ENCODE data around the gene APPBP2. TPM values are rescaled to one million over a fixed set of nuclear protein-coding genes. Genes with fewer than 3 reads are reported as not detected.

APPBP2 gene
- polyA plus RNA-seq, 1 donor (not counting 4 experiments of a cell fraction or from before 2014, with no cell fraction given) = 21.1 TPM

DNA sequence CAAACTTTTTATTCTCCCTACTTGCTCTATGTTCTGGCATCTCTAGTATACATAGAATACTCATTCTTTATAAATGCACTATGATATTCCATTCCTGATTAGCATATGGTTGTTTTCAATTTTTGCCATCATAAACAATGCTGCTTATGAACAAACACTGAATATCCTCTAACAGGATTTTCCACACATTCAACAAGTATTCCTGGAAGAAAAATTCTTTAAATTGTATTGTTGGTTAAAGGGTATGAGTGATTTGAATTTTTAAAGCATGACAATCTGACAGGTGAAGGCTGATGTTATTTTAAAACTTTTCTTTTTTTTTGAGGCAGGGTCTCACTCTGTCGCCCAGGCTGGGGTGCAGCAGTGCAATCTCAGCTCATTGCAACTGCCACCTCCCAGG, 11.5 kb downstream of the APPBP2 start:
- Histone ChIP-seq H3K27me3 (ENCODE audit: control insufficient read depth, extremely low read depth, insufficient read depth, low read length) (no peaks in the 10 kb centered on the region), H3K9me3 (ENCODE audit: control insufficient read depth, low read depth, low read length) (no peaks in the 10 kb centered on the region), H3K4me3 (ENCODE audit: control insufficient read depth in 2 of 3, extremely low read depth in 1 of 3, insufficient read depth in 2 of 3, low read depth in 1 of 3, low read length in 3 of 3) (no peak overlapping the region), H3K36me3 (ENCODE audit: control insufficient read depth in 2 of 2, extremely low read depth in 1 of 2, insufficient read depth in 2 of 2, low read length in 2 of 2) (peaks cover 3 to 5% of the 10 kb centered on the region in 2 experiments), H3K4me1 (ENCODE audit: control insufficient read depth, extremely low read depth, insufficient read depth, low read length) (no peaks in the 10 kb centered on the region), H3K79me2 (ENCODE audit: control insufficient read depth, insufficient read depth, low read length) (peaks cover 42% of the 10 kb centered on the region), H3K4me2 (ENCODE audit: control insufficient read depth, extremely low read depth, insufficient read depth, low read depth, low read length) (no peak overlapping the region), H2AFZ (ENCODE audit: control insufficient read depth, low read length) (no peak overlapping the region), H3K27ac (ENCODE audit: control insufficient read depth, insufficient read depth, low read length) (no peak overlapping the region), H4K20me1 (ENCODE audit: control insufficient read depth, extremely low read depth, insufficient read depth, low read length) (no peaks in the 10 kb centered on the region), H3K9ac (ENCODE audit: control insufficient read depth, extremely low read depth, insufficient read depth, low read length) (no peak overlapping the region), H3K9me1 (ENCODE audit: control insufficient read depth, extremely low read depth, insufficient read depth, low read length) (no peaks in the 10 kb centered on the region)
- DNase-seq (ENCODE audit: low read depth, low spot score) (no peak), FAIRE-seq (no peak)
- dilution Hi-C loops (cut with MboI; ENCODE audit: extremely low pct_ligation_motif_present, low sequenced_read_pairs) = no loop called here
- TF ChIP-seq EZH2 (IDR thresholded peaks at IDR 0.05; ENCODE audit: low read length) = no peak
- TF ChIP-seq, protein P1, sequence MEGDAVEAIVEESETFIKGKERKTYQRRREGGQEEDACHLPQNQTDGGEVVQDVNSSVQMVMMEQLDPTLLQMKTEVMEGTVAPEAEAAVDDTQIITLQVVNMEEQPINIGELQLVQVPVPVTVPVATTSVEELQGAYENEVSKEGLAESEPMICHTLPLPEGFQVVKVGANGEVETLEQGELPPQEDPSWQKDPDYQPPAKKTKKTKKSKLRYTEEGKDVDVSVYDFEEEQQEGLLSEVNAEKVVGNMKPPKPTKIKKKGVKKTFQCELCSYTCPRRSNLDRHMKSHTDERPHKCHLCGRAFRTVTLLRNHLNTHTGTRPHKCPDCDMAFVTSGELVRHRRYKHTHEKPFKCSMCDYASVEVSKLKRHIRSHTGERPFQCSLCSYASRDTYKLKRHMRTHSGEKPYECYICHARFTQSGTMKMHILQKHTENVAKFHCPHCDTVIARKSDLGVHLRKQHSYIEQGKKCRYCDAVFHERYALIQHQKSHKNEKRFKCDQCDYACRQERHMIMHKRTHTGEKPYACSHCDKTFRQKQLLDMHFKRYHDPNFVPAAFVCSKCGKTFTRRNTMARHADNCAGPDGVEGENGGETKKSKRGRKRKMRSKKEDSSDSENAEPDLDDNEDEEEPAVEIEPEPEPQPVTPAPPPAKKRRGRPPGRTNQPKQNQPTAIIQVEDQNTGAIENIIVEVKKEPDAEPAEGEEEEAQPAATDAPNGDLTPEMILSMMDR (optimal IDR thresholded peaks at IDR 0.05 in 1 of 3, IDR thresholded peaks at IDR 0.05 in 1 of 3, conservative IDR thresholded peaks at IDR 0.05 in 1 of 3; ENCODE audit: extremely low read depth in 1 of 3, insufficient read depth in 2 of 3, low read length in 3 of 3) = no peak

DNA sequence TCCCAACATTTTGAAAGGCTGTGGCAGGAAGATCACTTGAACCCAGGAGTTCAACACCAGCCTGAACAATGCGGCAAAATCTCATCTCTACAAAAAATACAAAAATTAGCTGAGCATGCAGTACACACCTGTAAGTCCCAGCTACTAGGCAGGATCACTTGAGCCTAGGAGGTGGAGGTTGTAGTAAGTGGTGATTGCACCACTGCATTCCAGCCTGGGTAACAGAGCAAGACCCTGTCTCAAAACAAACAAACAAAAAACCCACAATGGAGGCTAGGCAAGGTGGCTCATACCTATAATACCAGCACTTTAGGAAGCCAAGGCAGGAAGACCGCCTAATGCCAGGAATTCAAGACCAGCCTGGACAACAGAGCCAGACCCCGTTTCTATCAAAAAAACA, 12.0 kb downstream of the APPBP2 start:
- Histone ChIP-seq H3K36me3 (ENCODE audit: control insufficient read depth in 2 of 2, extremely low read depth in 1 of 2, insufficient read depth in 2 of 2, low read length in 2 of 2) (peaks cover 3 to 5% of the 10 kb centered on the region in 2 experiments), H3K9me3 (ENCODE audit: control insufficient read depth, low read depth, low read length) (no peaks in the 10 kb centered on the region), H3K9ac (ENCODE audit: control insufficient read depth, extremely low read depth, insufficient read depth, low read length) (no peak overlapping the region), H3K27ac (ENCODE audit: control insufficient read depth, insufficient read depth, low read length) (no peak overlapping the region), H3K79me2 (ENCODE audit: control insufficient read depth, insufficient read depth, low read length) (peaks cover 42% of the 10 kb centered on the region), H3K4me2 (ENCODE audit: control insufficient read depth, extremely low read depth, insufficient read depth, low read depth, low read length) (no peak overlapping the region), H2AFZ (ENCODE audit: control insufficient read depth, low read length) (no peak overlapping the region), H3K4me1 (ENCODE audit: control insufficient read depth, extremely low read depth, insufficient read depth, low read length) (no peaks in the 10 kb centered on the region), H4K20me1 (ENCODE audit: control insufficient read depth, extremely low read depth, insufficient read depth, low read length) (no peaks in the 10 kb centered on the region), H3K9me1 (ENCODE audit: control insufficient read depth, extremely low read depth, insufficient read depth, low read length) (no peaks in the 10 kb centered on the region), H3K27me3 (ENCODE audit: control insufficient read depth, extremely low read depth, insufficient read depth, low read length) (no peaks in the 10 kb centered on the region), H3K4me3 (ENCODE audit: control insufficient read depth in 2 of 3, extremely low read depth in 1 of 3, insufficient read depth in 2 of 3, low read depth in 1 of 3, low read length in 3 of 3) (no peak overlapping the region)
- DNase-seq (ENCODE audit: low read depth, low spot score) = no peak
- TF ChIP-seq, protein P1 (optimal IDR thresholded peaks at IDR 0.05 in 1 of 3, IDR thresholded peaks at IDR 0.05 in 1 of 3, conservative IDR thresholded peaks at IDR 0.05 in 1 of 3; ENCODE audit: extremely low read depth in 1 of 3, insufficient read depth in 2 of 3, low read length in 3 of 3) = no peak
- TF ChIP-seq EZH2 (IDR thresholded peaks at IDR 0.05; ENCODE audit: low read length) = no peak
- dilution Hi-C loops (cut with MboI; ENCODE audit: extremely low pct_ligation_motif_present, low sequenced_read_pairs) = no loop called here
- no peak for FAIRE-seq

All from keratinocyte (primary cell).